OCI-LY3 (cell line): ENCODE results near the gene SKOR1.

ENCODE experiments used
- H2AFZ ChIP-seq: fragments of 200-600, 300-600 bp; shearing (Covaris generic); 2 replicates; pipeline ENCODE4 v1.6.0; 2014; ENCODE audit warnings: antibody characterized with exemption, low read depth, low read length
- H3K27ac ChIP-seq: fragments of 200-600, 300-600 bp; sonication (generic); 2 replicates; pipeline ENCODE4 v1.5.1; 2014; ENCODE audit warnings: mild to moderate bottlenecking, low read length, moderate library complexity, mixed read lengths
- H3K27me3 ChIP-seq: fragments of 200-600, 300-600 bp; sonication (generic); 2 replicates; pipeline ENCODE4 v1.6.1; 2014; ENCODE audit warnings: low read depth, low read length, mixed read lengths
- H3K36me3 ChIP-seq: fragments of 200-600, 300-600 bp; sonication (generic); replicated peaks from 2 replicates; pipeline ENCODE3; 2014; ENCODE audit warnings: low read depth, low read length, mixed read lengths
- H3K4me1 ChIP-seq: fragments of 300-600, 200-600 bp; sonication (generic); 2 replicates; pipeline ENCODE4 v1.6.1; 2014; ENCODE audit warnings: low read length, mixed read lengths
- H3K4me2 ChIP-seq: fragments of 200-600, 300-600 bp; sonication (generic); 2 replicates; pipeline ENCODE4 v1.6.1; 2014; ENCODE audit warnings: low read length, mixed read lengths
- H3K4me3 ChIP-seq: fragments of 300-600, 200-600 bp; sonication (generic); 2 replicates; pipeline ENCODE4 v1.5.1; 2014; ENCODE audit warnings: antibody characterized with exemption, mild to moderate bottlenecking, low read length, moderate library complexity
- H3K79me2 ChIP-seq: fragments of 300-600, 200-600 bp; shearing (Covaris generic); 2 replicates; pipeline ENCODE4 v1.6.1; 2014; ENCODE audit warnings: mild to moderate bottlenecking, low read length, mixed read lengths
- H3K9ac ChIP-seq: fragments of 300-600, 200-600 bp; shearing (Covaris generic); 2 replicates; pipeline ENCODE4 v1.6.0; 2014; ENCODE audit warnings: mild to moderate bottlenecking, low read length, moderate library complexity
- H3K9me3 ChIP-seq: fragments of 200-600, 300-600 bp; shearing (Covaris generic); 2 replicates; pipeline ENCODE4 v1.6.1; 2014; ENCODE audit warnings: low read length, mixed read lengths; ENCODE audit not compliant: insufficient read depth
- H4K20me1 ChIP-seq: fragments of 200-600, 300-600 bp; sonication (generic); 2 replicates; pipeline ENCODE4 v1.6.1; 2016; ENCODE audit warnings: low read length, mixed read lengths; ENCODE audit not compliant: insufficient read depth
- EZH2phosphoT487 ChIP-seq: fragments of 200-600 bp; shearing (Covaris generic); IDR thresholded peaks from 2 replicates; pipeline ENCODE4 v1.6.1; 2018; ENCODE audit warnings: antibody characterized with exemption, mixed run types, low read depth
- TF ChIP-seq, protein P1 (sequence below): fragments of 200-600, 300-600 bp; sonication (generic); IDR thresholded peaks from 2 replicates; pipeline ENCODE4 v1.5.1; 2014; ENCODE audit warnings: antibody characterized with exemption, low read length, low read depth

SKOR1 gene

GRCh38 chr15:67796196-67797127 is 28.8 kb upstream of the SKOR1 start:
- no peaks in the 10 kb centered on the region for H3K79me2 ChIP-seq
- no peaks in the 10 kb centered on the region for H3K27me3 ChIP-seq
- no peaks in the 10 kb centered on the region for H3K36me3 ChIP-seq
- H3K4me2 ChIP-seq: no peak overlapping the region
- H3K27ac ChIP-seq: no peak overlapping the region
- H3K4me1 ChIP-seq: no peaks in the 10 kb centered on the region
- no peaks in the 10 kb centered on the region for H4K20me1 ChIP-seq
- H3K4me3 ChIP-seq: no peak overlapping the region
- no peaks in the 10 kb centered on the region for H3K9me3 ChIP-seq
- no peak overlapping the region for H2AFZ ChIP-seq
- no peak overlapping the region for H3K9ac ChIP-seq
- TF ChIP-seq EZH2phosphoT487: no peak
- TF ChIP-seq, protein P1, sequence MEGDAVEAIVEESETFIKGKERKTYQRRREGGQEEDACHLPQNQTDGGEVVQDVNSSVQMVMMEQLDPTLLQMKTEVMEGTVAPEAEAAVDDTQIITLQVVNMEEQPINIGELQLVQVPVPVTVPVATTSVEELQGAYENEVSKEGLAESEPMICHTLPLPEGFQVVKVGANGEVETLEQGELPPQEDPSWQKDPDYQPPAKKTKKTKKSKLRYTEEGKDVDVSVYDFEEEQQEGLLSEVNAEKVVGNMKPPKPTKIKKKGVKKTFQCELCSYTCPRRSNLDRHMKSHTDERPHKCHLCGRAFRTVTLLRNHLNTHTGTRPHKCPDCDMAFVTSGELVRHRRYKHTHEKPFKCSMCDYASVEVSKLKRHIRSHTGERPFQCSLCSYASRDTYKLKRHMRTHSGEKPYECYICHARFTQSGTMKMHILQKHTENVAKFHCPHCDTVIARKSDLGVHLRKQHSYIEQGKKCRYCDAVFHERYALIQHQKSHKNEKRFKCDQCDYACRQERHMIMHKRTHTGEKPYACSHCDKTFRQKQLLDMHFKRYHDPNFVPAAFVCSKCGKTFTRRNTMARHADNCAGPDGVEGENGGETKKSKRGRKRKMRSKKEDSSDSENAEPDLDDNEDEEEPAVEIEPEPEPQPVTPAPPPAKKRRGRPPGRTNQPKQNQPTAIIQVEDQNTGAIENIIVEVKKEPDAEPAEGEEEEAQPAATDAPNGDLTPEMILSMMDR: no peak

- H3K4me1 ChIP-seq: no peaks in the 10 kb centered on the region
- TF ChIP-seq, protein P1: no peak
- no peak for TF ChIP-seq EZH2phosphoT487
- no peaks in the 10 kb centered on the region for H3K9me3 ChIP-seq
- no peaks in the 10 kb centered on the region for H4K20me1 ChIP-seq
- H3K4me3 ChIP-seq: no peak overlapping the region
- H3K27ac ChIP-seq: no peak overlapping the region
- no peak overlapping the region for H3K9ac ChIP-seq
- no peaks in the 10 kb centered on the region for H3K27me3 ChIP-seq
- no peak overlapping the region for H3K4me2 ChIP-seq
- H3K36me3 ChIP-seq: no peaks in the 10 kb centered on the region
- H2AFZ ChIP-seq: no peak overlapping the region
- no peaks in the 10 kb centered on the region for H3K79me2 ChIP-seq
Observed at GRCh38 chr15:67799801-67800205, 25.5 kb upstream of the SKOR1 start.

DNA sequence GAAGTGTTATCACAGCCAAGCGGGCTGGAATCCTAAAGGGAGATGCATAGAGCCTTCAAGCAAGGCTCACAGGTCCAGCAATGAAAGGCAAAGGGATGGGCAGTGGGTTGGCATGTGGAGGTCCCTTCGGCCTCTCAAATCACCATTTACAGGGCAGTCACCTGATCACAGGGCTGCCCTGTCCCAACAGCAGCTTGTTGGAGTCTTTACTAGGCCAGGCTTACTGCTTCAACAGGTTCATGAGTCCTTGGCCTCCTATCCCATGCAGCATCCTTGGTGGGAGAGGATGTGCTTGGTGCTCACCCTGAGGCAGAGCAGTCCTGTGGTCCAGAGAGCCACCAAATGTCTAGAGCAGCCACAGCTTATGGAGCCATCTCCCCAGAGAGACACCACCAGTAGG is 24.2 kb upstream of the SKOR1 start:
- Histone ChIP-seq H3K4me3 (no peak overlapping the region), H3K9ac (no peak overlapping the region), H4K20me1 (no peaks in the 10 kb centered on the region), H3K4me1 (no peaks in the 10 kb centered on the region; the same call in 1 of the 2 replicates), H2AFZ (no peak overlapping the region), H3K27me3 (no peaks in the 10 kb centered on the region), H3K36me3 (no peaks in the 10 kb centered on the region), H3K9me3 (no peaks in the 10 kb centered on the region), H3K4me2 (no peak overlapping the region), H3K27ac (no peak overlapping the region), H3K79me2 (no peaks in the 10 kb centered on the region)
- TF ChIP-seq, protein P1: no peak
- TF ChIP-seq EZH2phosphoT487: no peak

GRCh38 chr15:67801926-67802914 is 23.1 kb upstream of the SKOR1 start:
- TF ChIP-seq, protein P1: no peak
- no peak for TF ChIP-seq EZH2phosphoT487
- Histone ChIP-seq H3K4me3 (no peak overlapping the region), H3K27me3 (no peaks in the 10 kb centered on the region), H3K27ac (no peak overlapping the region), H3K4me1 (no peaks in the 10 kb centered on the region; the same call in 1 of the 2 replicates), H2AFZ (no peak overlapping the region), H3K79me2 (no peaks in the 10 kb centered on the region), H3K9me3 (no peaks in the 10 kb centered on the region), H4K20me1 (no peaks in the 10 kb centered on the region), H3K36me3 (no peaks in the 10 kb centered on the region), H3K9ac (no peak overlapping the region), H3K4me2 (no peak overlapping the region)
